Astrocyte of the spinal cord (primary cell): ENCODE measurements around the gene DAZL.
A peak's percentile ranks its signal among the peaks of the same experiment; 100 is the strongest.

ENCODE experiments used
- DNase-seq: peaks from one replicate; pipeline ENCODE4 v3.0.0; 2011; ENCODE audit warnings: low read depth, low spot score
- H3K4me3 ChIP-seq: 2 replicates; pipeline ENCODE4 v1.5.1; 2011; ENCODE audit warnings: low read depth, mild to moderate bottlenecking, low read length, moderate library complexity
- in situ Hi-C: cut with HindIII; loops from 2 replicates; pipeline ENCODE4 v1.10.0; 2017; ENCODE audit warnings: low sequenced_read_pairs
- TF ChIP-seq, protein P1 (sequence below): IDR thresholded peaks from 2 replicates; pipeline ENCODE4 v1.5.1; 2012; ENCODE audit warnings: low read depth, mild to moderate bottlenecking, low read length, inconsistent platforms

DAZL gene

DNA sequence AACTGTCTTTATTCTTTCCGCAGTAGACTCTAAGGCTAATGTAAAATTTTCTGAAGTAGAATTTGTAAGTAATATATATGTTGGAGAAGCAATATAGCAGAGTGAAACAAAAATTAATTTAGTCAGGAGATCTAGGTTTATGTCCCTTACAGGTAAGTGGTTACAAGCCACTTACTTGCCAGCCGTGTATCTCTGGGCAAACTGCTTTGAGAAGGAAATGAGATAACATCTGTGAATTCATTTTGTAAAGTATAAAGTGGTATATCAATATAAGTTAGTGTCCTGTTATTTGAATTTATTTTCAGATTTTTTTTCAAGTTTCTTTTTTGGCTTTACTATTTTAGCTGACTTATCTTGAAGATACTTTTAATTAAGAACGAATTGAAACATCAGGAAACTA lies 5.5 kb downstream of the DAZL start:
- in situ Hi-C loops = no loop called here
- TF ChIP-seq, protein P1, sequence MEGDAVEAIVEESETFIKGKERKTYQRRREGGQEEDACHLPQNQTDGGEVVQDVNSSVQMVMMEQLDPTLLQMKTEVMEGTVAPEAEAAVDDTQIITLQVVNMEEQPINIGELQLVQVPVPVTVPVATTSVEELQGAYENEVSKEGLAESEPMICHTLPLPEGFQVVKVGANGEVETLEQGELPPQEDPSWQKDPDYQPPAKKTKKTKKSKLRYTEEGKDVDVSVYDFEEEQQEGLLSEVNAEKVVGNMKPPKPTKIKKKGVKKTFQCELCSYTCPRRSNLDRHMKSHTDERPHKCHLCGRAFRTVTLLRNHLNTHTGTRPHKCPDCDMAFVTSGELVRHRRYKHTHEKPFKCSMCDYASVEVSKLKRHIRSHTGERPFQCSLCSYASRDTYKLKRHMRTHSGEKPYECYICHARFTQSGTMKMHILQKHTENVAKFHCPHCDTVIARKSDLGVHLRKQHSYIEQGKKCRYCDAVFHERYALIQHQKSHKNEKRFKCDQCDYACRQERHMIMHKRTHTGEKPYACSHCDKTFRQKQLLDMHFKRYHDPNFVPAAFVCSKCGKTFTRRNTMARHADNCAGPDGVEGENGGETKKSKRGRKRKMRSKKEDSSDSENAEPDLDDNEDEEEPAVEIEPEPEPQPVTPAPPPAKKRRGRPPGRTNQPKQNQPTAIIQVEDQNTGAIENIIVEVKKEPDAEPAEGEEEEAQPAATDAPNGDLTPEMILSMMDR = no peak
- no peak overlapping the region for H3K4me3 ChIP-seq
- DNase-seq = no peak

DNA sequence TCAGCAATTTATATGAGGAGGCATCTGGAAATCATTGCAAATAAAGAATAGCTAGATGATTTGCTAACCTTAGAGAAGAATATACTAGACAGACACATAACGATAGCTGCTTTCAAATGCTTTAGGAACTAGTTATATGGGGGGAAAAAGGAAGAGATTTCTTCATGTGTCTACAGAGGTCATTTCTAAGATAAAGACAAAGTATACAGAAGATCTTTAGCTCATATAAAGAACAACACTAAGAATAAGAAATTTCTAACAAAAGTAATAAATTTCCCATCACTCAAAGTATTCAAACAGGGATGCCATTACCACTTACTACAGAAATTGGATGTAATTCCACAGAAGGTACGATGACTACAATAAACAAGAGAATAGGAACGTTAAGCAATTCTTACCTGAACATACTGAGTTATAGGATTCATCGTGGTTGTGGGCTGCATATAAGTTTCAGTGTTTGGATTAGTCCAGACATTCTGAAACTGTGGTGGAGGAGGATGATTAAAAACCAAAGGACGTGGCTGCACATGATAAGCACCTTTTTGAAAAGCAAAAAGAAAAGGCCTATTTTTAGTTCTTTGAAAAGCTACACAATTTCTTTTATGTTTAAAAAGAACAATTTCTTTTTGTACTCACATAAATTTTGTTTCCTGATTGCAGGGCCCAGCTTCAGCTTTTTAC lies 8.7 kb downstream of the DAZL start:
- TF ChIP-seq, protein P1 = no peak
- in situ Hi-C loops = no loop called here

DNA sequence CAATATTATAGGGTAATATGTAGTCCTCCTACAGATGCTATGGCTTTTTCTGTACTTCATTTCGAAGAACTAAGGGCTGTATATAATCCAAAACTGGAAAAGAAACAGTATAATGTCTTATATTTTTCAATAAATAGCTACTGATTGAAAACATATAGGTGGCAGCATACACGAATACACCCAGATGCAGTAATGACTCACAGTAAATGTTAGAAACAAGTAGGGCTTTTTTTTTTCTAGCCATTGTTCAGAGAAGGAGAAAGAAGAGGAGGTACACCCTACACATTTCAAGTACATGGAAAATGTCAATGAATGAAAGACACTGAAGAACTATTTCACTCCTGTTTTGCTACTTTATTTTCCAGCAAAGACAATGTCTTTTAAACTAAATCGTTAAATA lies 9.4 kb downstream of the DAZL start:
- H3K4me3 ChIP-seq = no peak overlapping the region
- TF ChIP-seq, protein P1 = no peak
- DNase-seq = peak; percentile 2
- in situ Hi-C loops = no loop called here

More for the DNA sequence above, 8.7 kb downstream of the DAZL start:
- DNase-seq = no peak
- no peak overlapping the region for H3K4me3 ChIP-seq

DNA sequence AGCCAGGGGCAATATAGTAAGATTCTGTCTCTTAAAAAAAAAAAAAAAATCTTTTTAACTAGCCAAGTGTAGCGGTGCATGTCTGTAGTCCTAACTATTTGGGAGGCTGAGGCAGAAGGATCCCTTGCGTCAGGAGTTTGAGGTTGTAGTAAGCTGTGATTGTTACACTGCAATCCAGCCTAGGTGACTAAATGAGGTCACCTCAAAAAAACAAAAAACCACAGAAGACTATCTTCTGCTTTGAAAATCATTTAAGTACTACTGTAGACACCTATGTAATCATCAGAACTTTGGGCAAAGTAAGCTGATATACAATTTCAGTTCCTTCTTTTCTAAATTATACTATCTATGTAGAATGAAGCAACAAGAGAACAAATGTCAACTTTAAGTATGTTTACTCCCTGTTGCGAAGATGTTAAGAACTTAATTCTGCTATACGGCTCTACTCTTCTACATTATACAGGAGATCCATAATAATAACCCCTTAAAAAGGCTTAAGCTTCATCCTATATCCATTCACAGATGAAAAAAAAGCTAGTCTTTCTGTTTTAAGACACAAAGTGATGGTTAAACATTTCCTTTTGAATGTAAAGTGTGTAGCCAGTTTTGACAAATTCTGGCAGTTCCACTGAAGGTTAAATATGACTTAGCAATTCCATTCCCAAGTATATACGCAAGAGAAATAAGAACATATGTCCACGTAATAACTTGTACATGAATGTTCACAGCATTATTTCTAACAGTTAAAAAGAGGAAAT lies 15.2 kb downstream of the DAZL start:
- no peak overlapping the region for H3K4me3 ChIP-seq
- no peak for DNase-seq
- in situ Hi-C loops = no loop called here
- TF ChIP-seq, protein P1 = no peak

DNA sequence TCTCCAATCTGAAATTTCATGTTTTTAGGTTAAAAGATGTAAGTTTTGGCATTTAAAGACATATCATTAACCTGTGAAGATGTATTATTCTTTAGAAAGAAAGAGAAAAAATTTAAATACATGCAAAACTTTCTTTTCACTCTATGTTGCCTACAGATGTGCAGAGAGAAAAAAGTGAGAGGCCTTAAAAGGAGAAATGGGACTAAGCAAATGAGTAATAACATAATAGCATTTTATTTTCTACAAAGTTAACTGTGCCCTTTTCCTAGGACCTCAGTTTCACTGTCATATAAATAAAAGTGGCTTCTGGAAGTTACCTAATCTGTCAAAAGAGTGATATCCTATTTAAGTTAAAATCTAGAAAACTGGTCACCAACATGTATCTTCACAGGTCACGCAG lies 16.1 kb downstream of the DAZL start:
- H3K4me3 ChIP-seq = no peak overlapping the region
- DNase-seq = no peak
- in situ Hi-C loops = no loop called here
- TF ChIP-seq, protein P1 = no peak

DNA sequence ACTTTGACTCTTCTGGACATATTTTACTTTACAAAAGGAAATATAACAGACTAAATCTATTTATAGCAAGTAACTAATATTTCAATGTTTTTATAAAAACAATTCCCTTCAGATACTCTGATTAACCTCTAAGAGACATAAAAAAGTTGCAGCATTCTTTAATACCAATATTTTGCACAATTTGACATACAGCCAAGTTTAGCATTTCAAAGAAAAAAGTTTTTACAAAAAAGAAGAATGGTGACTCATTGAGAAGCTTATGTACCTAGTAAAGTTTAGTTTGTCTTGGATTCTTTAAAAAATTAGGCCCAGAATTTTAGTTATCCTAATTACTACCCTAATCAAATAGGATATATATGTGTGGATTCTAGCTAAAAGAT lies 17.6 kb downstream of the DAZL start:
- TF ChIP-seq, protein P1 = no peak
- no peak overlapping the region for H3K4me3 ChIP-seq
- DNase-seq = peak; percentile 38
- in situ Hi-C loops = no loop called here
